Stimulated activated CD4-positive, alpha-beta T cell treated with anti-CD3 and anti-CD28 coated beads, Interleukin-15, amount 100 ng/mL, for 24 hours (primary cell): Measurements from ENCODE around the gene KRTAP10-4.
"Not testable (repeated sequence)": the region's sequence is repeated elsewhere in the genome, so short reads cannot be mapped to it uniquely, and the experiment has no call there.

ENCODE experiments used
- DNase-seq: peaks from one replicate; pipeline ENCODE4 v3.0.0-alpha.2; 2020

The KRTAP10-4 gene

GRCh38 chr21:44573630-44574456 is at the start of gene KRTAP10-4:
TSS of gene KRTAP10-4 (plus strand) at chr21:44573729. CDS start at chr21:44573759, 30 bp downstream.
- not testable (repeated sequence) for DNase-seq

GRCh38 chr21:44524414-44525371 is 48.8 kb upstream of the KRTAP10-4 start:
- DNase-seq = no peak

- DNase-seq = no peak
Measured at GRCh38 chr21:44525391-44526095, 48.0 kb upstream of the KRTAP10-4 start.

GRCh38 chr21:44526096-44526997 is 47.2 kb upstream of the KRTAP10-4 start:
- DNase-seq = no peak

- no peak for DNase-seq
Measured at GRCh38 chr21:44527156-44527982, 46.2 kb upstream of the KRTAP10-4 start.

- no peak for DNase-seq
Measured at GRCh38 chr21:44527983-44528633, 45.4 kb upstream of the KRTAP10-4 start.

- DNase-seq = no peak
Measured at GRCh38 chr21:44528634-44528995, 44.9 kb upstream of the KRTAP10-4 start.

GRCh38 chr21:44529011-44529421 is 44.5 kb upstream of the KRTAP10-4 start:
- no peak for DNase-seq

GRCh38 chr21:44529503-44530125 is 43.9 kb upstream of the KRTAP10-4 start:
- DNase-seq = no peak

GRCh38 chr21:44530221-44530902 is 43.2 kb upstream of the KRTAP10-4 start:
- no peak for DNase-seq

GRCh38 chr21:44530903-44531605 is 42.5 kb upstream of the KRTAP10-4 start:
- DNase-seq = no peak

- no peak for DNase-seq
Measured at GRCh38 chr21:44531606-44532564, 41.6 kb upstream of the KRTAP10-4 start.

- no peak for DNase-seq
Measured at GRCh38 chr21:44532712-44533111, 40.8 kb upstream of the KRTAP10-4 start.

GRCh38 chr21:44533121-44533890 is 40.2 kb upstream of the KRTAP10-4 start:
- DNase-seq = no peak

GRCh38 chr21:44533891-44534627 is 39.5 kb upstream of the KRTAP10-4 start:
- no peak for DNase-seq

GRCh38 chr21:44534688-44535087 is 38.8 kb upstream of the KRTAP10-4 start:
- DNase-seq = no peak
